SK-N-SH treated with all-trans-retinoic acid at 6 μM for 48 hours (cell line): Measurements from ENCODE around the gene SEC61B.

Source experiments
- ARNTL ChIP-seq: fragments of 450-650 bp; formaldehyde crosslinking; IDR thresholded peaks from 2 replicates; pipeline ENCODE4 v1.5.0; 2020; ENCODE audit warnings: low read depth, mild to moderate bottlenecking, moderate library complexity, borderline replicate concordance
- BACH2 ChIP-seq: fragments of 250-450 bp; sonication (Bioruptor Pico); IDR thresholded peaks from 2 replicates; pipeline ENCODE4 v1.9.0; 2021; ENCODE audit warnings: mild to moderate bottlenecking, borderline replicate concordance
- CREB5 ChIP-seq: fragments of 250-450 bp; sonication (Bioruptor Pico); IDR thresholded peaks from 2 replicates; pipeline ENCODE4 v1.5.1; 2020; ENCODE audit warnings: low read depth, mild to moderate bottlenecking, moderate library complexity
- CSDC2 ChIP-seq: fragments of 250-450 bp; sonication (Bioruptor Pico); IDR thresholded peaks from 2 replicates; pipeline ENCODE4 v1.5.0; 2020; ENCODE audit warnings: mild to moderate bottlenecking, moderate library complexity
- ESRRG ChIP-seq: fragments of 250-450 bp; sonication (Bioruptor Pico); IDR thresholded peaks from 2 replicates; pipeline ENCODE4 v1.6.1; 2021; ENCODE audit warnings: mild to moderate bottlenecking
- GLIS3 ChIP-seq: fragments of 250-450 bp; sonication (Bioruptor Pico); IDR thresholded peaks from 2 replicates; pipeline ENCODE4 v1.5.0; 2020; ENCODE audit warnings: mild to moderate bottlenecking, moderate library complexity
- OSR1 ChIP-seq: fragments of 250-450 bp; sonication (Bioruptor Pico); IDR thresholded peaks from 2 replicates; pipeline ENCODE4 v1.8.0; 2022; ENCODE audit warnings: moderate library complexity, mild to moderate bottlenecking, inconsistent platforms
- PATZ1 ChIP-seq: fragments of 250-450 bp; sonication (Bioruptor Pico); IDR thresholded peaks from 2 replicates; pipeline ENCODE4 v1.8.0; 2020; ENCODE audit warnings: mild to moderate bottlenecking, moderate library complexity, borderline replicate concordance
- TSHZ2 ChIP-seq: fragments of 250-450 bp; sonication (Bioruptor Pico); IDR thresholded peaks from 2 replicates; pipeline ENCODE4 v1.5.0; 2020; ENCODE audit warnings: mild to moderate bottlenecking, moderate library complexity
- ZFP30 ChIP-seq: fragments of 450-650 bp; formaldehyde crosslinking; IDR thresholded peaks from 2 replicates; pipeline ENCODE4 v1.5.0; 2022; ENCODE audit warnings: mild to moderate bottlenecking, moderate library complexity
- TF ChIP-seq, protein P1 (sequence below): fragments of 250-450 bp; sonication (Bioruptor Pico); IDR thresholded peaks from 2 replicates; pipeline ENCODE4 v1.8.0; 2021; ENCODE audit warnings: low read depth, mild to moderate bottlenecking, moderate library complexity, borderline replicate concordance

DNA sequence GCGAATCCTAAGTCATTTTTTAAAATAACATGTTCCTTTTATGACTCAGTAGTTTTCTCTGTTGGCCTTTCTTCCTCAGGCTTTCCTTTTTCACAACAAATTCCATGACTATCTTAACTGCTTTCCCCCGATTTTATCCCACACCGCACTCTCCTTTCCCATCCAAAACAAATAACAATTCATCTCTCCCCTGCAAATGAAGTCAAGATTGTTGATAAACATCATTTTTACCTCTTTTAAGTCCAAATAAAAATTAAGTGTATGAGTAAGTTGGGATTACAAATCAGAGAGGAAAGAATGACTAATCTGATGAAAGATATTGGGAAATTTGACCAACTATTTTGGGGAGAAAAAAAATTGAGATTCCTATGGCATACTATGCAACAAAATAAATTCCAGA is 47.3 kb downstream of the SEC61B start:
- no peak for TF ChIP-seq ESRRG (CRISPR knock-in tag)
- no peak for TF ChIP-seq ZFP30 (CRISPR knock-in tag)
- TF ChIP-seq, protein P1, sequence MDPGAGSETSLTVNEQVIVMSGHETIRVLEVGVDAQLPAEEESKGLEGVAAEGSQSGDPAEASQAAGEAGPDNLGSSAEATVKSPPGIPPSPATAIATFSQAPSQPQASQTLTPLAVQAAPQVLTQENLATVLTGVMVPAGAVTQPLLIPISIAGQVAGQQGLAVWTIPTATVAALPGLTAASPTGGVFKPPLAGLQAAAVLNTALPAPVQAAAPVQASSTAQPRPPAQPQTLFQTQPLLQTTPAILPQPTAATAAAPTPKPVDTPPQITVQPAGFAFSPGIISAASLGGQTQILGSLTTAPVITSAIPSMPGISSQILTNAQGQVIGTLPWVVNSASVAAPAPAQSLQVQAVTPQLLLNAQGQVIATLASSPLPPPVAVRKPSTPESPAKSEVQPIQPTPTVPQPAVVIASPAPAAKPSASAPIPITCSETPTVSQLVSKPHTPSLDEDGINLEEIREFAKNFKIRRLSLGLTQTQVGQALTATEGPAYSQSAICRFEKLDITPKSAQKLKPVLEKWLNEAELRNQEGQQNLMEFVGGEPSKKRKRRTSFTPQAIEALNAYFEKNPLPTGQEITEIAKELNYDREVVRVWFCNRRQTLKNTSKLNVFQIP (CRISPR knock-in tag): no peak
- no peak for TF ChIP-seq OSR1 (CRISPR knock-in tag)
- no peak for TF ChIP-seq TSHZ2
- no peak for TF ChIP-seq ARNTL (CRISPR knock-in tag)
- no peak for TF ChIP-seq GLIS3 (CRISPR knock-in tag)
- TF ChIP-seq CSDC2 (CRISPR knock-in tag): no peak
- no peak for TF ChIP-seq BACH2
- no peak for TF ChIP-seq PATZ1 (CRISPR knock-in tag)
- TF ChIP-seq CREB5: no peak
